Activated CD4-positive, alpha-beta T cell treated with anti-CD3 and anti-CD28 coated beads, Interleukin-2, amount 50 U/mL, for 4 hours (primary cell): Measurements from ENCODE around the gene GTF2IRD1.
"Not testable (repeated sequence)": the region's sequence is repeated elsewhere in the genome, so short reads cannot be mapped to it uniquely, and the experiment has no call there.

ENCODE experiments used
- DNase-seq, 2 experiments: peaks; one replicate each; pipeline ENCODE4 v3.0.0-alpha.2; 2020

The GTF2IRD1 gene

DNA sequence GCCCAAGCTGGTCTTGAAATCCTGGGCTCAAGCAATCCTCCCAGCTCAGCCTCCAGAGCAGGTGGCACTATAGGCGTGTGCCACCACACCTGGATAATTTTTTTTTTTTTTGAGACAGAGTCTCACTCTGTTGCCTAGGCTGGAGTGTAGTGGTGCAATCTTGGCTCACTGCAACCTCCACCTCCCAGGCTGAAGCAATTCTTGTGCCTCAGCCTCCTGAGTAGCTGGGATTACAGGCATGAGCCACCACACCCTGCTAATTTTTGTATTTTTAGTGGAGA is 16.5 kb upstream of the GTF2IRD1 start:
- DNase-seq, result not testable (repeated sequence)

DNA sequence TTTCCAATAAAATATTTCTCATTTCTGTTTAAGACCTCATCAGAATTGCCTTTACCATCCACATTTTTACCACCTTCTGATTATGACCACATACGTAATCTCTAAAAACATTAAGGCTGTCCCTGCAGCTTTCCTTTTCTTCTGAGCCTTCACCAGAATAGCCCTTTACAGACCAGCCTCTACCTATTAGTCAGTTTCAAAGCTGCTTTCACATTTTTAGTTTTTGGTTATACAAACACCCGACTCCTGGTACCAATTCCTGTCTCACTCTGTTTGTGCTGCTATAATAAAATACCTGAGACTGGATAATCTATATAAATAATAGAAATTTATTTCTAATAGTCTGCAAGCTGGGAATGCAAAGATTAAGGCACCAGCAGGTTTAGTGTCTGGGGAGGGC is 15.4 kb upstream of the GTF2IRD1 start:
- no peak for DNase-seq

DNA sequence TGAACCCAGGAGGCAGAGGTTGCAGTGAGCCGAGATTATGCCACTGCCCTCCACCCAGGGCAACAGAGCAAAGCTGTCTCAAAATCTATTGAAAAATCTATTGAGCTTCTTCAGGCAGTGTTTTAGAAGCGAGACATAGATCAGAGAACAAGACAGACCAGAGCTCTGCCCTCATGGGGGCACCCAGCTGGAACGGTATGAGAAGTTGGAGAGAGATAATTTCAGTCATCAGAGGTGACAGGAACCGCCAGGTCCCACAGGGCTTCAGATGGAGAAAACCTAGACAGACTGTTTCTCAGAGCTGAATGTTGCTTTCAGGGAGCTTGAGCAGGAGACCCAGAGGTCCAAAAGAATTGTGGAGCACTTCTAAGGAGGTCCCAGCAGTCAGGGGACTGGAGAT is 14.2 kb upstream of the GTF2IRD1 start:
- no peak for DNase-seq

DNA sequence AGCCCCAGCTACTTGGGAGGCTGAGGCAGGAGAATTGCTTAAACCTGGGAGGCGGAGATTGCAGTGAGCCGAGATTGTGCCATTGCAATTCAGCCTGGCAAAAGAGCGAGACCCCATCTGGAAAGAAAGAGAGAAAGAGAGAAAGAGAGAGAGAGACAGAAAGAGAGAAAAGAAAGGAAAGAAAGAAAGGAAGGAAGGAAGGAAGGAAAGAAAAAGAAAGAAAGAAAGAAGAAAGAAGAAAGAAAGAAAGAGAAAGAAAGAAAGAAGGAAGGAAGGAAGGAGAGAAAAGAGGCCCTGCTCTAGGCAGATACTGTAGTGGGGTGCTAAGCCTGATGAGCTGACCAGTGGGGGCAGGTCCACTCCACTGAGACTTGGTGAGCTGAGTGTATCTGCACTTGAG is 13.6 kb upstream of the GTF2IRD1 start:
- not testable (repeated sequence) for DNase-seq

DNA sequence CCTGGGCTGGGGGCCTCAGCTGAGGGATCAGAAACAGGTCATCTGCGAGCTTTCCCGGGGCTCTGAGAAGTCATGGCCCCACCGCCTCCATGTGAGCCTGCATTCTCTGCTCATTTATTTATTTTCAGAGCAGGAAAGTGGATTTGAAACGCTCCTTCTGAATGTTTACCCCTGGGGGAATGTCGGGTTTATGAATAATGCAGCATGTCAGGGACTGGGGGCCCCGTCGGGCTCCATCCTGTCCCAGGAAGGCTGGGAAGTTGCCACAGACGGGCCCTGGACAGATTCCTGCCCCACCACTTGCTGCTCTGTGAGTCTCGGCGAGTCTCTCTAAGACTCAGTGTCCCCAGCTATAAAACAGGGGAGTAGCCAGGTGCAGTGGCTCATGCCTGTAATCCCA is 11.9 kb upstream of the GTF2IRD1 start:
- no peak for DNase-seq

DNA sequence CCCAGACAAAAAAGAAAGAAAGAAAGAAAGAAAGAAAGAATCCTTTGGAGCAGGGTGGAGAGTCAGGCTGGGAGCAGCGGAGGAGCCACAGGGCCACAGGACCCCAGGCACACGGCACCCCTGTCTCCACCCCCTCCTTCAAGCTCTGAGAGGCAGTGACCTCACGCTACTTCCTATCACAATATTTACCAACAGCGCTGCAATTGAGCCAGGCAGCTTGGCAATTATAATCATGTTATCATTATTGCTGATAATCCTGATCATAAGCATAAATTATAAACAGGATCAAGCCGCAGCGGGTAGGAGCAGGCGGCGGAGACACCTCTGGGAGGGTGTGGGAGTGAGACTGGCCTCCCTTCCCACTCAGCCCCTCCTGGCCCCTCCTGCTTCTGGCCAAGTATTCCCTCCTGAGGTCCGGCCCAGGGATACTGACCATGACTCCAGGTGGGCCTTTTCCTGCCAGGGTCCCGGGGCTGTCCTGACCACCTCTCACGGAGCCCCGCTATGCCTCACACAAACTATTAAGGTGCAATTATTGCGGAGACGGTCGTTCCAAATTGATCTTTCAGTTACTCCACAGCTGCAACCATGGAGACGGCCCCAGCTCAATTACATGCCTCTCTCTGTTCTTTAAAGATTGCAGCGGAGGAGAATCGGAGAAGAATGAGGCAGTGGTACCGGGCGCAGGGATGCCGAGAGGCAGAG is 10.0 kb upstream of the GTF2IRD1 start:
- DNase-seq, result no peak

DNA sequence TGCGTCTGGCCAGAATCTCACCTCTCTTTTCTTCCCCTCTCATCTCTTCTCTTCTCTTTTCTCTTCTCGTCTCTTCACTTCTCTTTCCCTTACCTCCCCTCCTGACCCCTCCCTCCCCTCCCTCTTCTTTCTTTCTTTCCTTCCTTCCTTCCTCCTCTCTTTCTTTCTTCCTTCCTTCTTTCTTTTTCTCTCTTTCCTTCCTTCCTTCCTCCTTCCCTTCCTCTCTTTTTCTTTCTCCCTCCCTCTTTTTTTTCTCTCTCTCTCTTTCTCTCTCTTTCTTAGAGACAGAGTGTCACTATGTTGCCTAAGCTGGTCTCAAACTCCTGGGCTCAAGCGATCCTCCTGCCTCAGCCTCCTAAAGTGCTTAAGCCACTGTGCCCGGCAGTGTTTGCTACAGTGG is 4.6 kb upstream of the GTF2IRD1 start:
- DNase-seq, result no peak

DNA sequence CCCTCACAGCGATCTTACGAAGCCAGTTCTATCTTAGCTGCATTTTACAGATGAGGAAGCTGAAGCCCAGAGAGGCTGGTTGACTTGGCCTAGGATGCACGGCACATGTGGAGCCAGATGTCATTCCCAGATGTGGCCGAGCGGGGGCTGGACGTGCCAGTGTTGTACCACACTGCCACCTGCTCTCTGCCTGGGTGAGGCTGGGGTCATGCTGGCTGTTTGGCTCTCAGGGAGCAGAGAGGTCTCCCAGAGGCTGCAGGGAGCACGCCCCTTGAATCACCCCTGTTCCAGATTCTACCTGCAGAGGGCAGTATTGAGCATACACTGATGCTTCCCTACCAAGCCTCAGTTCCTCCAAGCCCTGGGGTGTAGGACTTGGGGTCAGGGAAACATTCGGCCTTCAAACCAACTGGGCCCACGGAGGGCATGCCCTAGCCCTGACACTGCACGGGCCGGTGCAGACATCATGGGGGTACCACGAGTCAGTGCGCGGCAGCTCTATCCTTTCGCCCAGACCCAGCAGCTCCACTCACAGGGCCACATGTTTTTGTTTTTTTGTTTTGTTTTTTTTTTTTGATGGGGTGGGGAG is 3.8 kb upstream of the GTF2IRD1 start:
- DNase-seq, result peak; percentile 58 to 70

DNA sequence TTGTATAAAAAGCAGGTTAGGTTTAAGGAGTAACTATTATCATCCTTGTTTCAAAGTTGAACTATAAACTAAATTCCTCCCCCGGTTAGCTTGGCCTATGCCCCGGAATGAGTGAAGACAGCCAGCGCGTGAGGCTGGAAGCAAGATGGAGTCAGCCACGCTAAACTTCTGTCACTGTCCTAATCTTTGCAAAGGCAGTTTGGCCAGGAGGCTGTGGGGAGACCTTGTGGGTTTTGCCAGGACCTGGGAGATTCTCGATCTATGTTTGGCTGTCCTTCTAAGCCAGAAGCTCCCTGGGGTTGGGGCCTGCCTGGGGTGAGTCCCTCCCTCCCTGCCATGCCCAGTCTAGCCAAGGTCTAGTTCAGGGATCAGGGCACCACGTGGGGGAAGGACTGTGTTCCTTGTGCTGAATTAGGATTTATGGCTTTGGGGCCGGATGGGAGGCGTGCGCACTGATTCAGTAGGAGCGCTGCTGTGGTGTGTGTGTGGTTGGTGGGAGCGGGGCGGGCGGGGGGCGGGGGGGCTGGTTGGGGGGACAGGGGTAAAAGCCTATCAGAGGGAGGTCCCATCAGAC is 871 bp upstream of the GTF2IRD1 start:
- DNase-seq, result peak in 1 of 2 experiments; percentile 15

DNA sequence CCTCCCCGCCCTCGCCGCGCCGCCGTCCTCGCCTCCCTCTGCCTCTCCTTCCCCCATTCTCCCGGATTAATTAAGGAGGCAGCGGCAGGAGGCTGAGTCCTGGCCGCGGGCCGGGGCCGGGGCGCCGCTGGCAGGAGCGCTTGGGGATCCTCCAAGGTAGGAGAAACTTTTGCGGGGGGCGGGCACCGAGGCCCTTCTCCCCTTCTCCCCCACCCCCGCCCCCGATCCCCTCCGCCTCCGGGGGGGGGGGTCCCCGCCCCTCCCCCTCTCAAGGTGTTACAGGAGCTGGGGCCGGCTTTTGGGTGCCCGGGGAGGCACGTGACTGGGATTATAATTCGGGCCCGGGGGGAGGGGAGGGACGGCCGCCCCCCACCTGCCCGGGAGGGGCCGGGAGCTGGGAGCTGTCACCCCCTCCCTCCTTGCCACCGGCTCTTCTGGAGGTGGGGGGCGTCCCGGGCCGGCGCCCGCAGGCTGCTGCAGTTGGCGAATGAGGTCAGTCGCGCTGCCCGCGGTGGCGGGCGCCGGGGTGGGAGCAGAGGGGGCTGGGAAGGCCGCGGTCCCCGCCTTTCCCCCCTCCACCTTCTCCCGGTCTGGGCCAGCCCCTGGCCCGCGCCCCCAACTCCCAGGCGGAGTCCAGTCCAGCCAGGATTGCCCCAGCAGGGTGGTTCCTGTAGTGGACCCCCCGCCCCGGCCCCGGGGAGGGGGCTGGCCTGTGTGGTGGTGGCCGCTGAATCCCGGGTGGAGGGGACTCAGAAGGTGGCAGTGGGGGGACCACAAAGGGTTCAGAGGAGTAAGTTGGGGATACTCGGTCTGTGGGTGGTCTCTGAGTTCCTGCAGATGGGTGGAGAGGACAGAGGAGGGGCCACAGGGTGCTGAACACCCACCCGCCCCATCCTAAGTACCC is 567 bp downstream of the GTF2IRD1 start:
- no peak for DNase-seq

DNA sequence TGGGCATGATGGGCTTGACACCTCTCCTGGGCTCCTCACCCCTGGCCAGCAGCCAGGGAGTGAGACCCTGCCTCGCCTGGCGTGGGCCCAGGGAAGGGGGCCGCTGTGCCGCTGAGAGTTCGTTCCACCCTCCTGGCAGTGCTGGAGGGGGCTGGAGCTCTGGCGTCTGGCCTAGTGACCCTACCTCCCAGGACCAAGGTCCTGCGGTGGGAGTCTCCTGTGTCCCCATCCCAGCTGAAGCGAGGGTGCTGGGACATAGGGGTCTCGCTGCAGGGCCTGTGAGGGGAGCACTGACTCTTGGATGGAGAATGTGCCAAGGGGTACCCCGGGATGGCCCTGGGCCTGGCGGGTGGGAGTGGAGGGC is 1.2 kb downstream of the GTF2IRD1 start:
- no peak for DNase-seq

DNA sequence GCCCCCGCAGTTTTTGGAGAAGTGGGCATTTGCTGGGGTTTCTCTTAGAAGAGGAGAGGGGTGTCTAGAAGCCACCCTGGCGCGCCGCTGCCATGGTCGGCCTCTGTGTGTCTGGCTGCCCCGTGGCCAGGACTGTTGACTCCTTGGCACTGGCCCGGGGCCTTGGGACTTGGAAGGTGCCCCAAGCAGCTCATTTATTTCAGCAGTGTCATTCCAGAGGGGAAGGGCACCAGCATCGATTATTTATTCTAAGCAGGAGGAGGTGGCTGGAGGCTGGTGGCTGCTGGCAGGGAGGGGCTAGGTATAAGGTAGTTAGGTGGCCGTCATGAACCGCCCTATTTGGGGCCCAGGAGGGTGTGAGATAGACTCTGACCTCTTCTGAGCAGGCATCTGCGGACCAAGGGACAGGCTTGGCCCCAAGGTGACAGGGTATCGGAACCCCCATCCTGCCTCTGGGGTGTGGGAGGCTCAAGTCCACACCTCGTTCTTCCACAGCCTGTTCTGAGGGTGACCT is 1.6 kb downstream of the GTF2IRD1 start:
- DNase-seq, result no peak

DNA sequence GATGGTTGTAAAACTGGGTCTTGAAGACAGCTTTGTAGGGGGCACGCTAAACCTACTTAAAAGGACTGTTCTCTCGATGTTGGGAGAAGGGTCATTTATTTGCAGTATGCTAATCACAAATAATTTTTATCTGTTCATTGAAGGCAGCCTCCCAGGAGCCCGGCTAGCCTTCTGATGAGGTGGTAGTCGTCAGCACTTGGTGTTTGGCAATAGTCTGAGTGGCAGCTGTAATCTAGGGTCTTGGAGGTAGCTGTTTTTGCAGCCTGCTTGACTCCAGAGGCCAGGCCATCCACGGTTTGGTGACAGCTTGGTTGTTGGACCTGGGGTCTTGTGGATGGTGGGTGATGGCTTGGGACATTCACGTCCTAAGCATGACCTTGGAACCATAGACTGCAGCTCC is 2.2 kb downstream of the GTF2IRD1 start:
- no peak for DNase-seq

DNA sequence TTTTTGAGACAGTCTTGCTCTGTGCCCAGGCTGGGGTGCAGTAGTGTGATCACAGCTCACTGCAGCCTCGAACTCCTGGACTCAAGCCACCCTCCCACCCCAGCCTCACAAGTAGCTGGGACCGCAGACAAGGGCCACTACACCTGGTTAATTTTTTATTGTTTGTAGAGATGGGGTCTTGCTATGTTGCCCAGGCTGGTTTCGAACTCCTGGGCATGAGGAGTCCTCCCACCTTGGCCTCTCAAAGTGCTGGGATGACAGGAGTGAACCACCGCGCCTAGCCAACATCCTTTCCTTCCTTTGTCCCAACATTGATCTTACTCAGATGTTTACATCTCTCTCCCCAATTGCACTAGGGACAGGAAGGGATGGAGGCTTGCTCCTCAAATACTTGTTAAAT is 3.3 kb downstream of the GTF2IRD1 start:
- no peak for DNase-seq

DNA sequence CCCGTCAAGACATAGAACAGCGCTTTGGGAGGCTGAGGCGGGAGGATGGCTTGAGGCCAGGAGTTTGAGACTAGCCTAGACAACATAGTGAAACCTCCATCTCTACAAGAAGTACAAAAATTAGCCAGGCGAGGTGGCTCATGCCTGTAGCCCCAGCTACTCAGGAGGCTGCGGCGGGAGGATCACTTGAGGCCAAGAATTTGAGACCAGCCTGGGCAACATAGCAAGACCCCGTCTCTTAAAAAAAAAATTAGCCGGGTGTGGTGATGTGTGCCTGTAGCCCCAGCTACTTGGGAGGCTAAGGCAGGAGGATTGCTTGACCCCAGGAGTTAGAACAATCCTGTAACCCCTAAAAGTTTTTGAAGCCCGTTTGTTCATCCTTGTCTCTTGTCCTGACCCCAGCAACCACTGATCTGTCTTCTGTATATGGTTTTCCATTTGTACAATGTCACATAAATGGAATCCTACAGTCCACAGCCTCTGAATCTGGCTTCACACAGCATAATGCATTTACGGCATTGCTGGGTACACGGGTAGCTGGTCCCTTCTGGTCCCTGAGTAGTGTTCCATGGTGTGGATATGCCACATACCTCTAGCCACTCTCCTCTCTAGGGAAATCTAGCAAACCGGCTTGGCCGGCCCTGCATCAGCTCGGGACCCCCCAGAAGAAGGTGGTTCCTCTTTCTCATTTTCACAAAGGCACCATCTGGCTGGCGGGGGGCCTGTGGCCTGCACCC is 8.4 kb downstream of the GTF2IRD1 start:
- no peak for DNase-seq

DNA sequence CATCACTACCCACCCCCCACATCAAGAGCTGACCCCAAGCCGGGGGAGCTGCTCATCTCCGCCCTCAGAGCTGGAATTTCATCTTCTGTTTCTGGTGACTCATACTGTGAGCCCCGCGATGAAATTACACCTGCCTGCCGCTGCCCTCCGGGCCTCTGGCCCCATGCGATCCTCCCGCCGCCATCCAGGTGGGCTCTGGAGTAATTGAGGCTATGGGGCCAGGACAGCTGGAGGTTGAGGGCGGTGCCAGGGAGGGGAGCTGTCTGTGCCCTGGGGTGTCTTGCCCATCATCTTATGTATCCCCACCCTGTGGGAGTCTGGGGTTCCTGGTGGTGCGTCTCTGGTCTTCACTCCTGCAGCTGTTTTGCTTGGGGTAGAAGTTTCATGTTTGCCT is 9.0 kb downstream of the GTF2IRD1 start:
- no peak for DNase-seq

DNA sequence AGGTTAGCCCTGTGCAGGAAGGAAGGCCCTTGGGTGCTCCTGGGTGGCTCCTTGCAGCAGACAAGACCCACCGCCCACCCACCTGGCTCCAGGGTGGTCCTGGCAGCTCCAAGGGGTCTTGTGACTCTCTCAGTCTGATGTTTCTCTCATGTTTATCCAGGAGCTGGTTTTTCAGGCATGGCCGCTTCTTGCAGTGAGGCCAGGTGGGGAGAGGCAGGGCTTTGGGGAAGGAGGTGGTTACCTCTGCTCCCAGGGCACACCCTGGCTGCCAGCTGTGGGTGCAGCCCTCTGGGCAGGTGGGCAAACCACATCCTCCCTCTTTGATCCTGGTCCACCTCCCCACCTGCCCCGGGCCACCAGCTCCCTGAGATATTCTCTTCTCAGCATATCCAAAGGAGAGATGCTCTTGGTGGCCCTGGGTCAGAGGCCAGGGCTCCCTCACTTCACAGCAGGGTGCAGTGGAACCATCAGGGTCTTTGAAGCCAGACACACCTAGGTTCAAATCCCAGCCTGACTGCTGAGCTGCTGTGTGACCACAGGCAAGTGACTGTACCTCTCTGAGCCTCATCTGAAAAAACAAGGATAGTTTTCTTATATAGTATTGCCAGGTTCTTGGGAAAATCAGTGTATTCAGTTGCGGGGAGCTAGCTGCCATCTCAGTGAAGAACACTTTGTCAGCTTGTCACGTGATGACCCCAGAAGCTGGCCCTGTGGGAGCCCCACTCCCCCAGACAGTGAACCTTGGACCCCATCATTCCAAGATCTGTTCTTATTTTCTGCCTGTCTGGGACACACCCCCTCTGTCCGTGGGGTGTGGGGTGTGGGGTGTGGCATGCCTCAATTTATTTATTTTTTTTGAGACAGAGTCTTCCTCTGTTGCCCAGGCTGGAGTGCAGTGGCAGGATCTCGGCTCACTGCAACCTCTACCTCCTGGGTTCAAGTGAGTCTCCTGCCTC is 11.5 kb downstream of the GTF2IRD1 start:
- no peak for DNase-seq

DNA sequence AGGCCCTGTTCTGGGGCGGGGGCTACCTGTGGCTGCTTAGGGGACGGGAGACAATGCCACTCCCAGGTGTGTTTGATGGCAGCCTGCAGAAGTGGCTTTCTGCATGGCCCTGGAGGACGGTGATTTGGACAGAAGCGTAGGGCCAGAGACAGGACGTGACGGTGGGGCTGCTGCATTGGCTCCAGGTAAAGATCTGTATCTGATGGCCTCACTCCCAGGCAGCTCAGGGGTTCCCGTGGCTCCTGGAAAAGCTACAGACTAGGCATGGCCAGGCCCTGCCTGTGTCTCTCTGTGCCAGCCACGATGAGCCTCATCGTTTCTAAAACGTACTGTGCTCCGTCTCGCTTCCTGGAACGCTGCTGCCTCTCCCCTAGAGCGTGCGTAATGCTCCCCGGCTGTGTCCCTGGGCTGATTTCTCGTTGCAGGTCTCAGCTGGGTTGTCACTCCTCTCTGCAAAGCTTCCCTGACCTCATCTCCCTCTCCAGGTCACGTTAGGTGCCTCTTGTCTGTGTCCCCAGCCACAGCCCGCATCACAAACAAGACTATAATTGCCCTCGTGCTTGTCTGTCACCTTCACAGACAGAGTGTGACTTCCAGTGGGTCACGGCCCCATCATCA is 12.6 kb downstream of the GTF2IRD1 start:
- no peak for DNase-seq

DNA sequence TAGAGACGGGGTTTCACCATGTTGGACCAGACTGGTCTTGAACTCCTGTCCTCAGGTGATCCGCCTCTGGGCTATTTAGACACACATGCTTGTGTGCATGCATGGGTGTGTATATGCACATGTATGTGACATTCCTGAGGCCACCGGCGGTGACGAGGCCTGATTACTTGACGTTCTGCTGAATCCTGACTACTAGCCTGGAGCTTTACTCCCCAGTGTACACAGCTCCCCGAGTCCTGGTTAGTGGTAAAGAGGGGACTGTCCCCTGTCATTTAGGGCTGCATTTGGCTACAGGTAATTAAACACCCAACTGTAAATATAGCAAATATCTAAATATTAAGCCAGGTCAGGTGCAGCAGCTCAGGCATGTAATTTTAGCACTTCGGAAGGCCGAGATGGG is 14.2 kb downstream of the GTF2IRD1 start:
- DNase-seq, result no peak

DNA sequence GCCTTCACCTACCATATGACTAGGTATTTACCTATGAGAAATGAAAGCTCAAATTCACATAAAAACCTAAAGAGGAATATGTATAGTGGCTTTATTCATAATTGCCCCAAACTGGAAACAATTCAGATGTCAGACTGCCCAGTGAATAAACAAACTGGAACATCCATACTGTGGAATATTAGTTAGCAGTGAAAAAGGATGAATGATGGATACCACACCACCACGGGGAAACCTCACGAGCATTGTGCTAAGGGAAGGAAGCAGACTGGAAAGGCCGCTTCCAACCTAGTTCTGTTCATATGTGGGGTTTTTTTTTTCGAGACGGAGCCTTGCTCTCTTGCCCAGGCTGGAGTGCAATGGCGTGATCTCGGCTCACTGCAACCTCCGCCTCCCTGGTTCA is 16.8 kb downstream of the GTF2IRD1 start:
- no peak for DNase-seq

DNA sequence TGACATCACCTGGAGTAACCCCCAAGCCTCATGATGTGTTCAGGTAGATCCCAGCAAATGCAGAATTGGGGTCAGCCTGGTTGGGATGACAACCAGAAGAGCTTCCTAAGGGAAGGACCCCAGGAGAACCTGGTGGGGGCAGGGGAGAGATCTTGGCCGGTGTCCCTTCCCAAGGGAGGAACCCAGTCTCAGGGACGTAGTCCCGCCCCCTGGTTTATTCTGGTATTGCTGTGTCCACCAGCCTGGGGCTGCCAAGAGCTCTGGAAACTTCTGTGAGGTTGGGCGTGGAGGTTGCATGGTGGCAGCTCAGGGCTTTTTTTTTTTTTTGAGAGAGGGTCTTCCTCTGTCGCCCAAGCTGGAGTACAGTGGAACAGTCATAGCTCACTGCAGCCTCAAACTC is 19.4 kb downstream of the GTF2IRD1 start:
- no peak for DNase-seq
